ENCODE data around the gene CCDC88C.

The CCDC88C gene

DNA sequence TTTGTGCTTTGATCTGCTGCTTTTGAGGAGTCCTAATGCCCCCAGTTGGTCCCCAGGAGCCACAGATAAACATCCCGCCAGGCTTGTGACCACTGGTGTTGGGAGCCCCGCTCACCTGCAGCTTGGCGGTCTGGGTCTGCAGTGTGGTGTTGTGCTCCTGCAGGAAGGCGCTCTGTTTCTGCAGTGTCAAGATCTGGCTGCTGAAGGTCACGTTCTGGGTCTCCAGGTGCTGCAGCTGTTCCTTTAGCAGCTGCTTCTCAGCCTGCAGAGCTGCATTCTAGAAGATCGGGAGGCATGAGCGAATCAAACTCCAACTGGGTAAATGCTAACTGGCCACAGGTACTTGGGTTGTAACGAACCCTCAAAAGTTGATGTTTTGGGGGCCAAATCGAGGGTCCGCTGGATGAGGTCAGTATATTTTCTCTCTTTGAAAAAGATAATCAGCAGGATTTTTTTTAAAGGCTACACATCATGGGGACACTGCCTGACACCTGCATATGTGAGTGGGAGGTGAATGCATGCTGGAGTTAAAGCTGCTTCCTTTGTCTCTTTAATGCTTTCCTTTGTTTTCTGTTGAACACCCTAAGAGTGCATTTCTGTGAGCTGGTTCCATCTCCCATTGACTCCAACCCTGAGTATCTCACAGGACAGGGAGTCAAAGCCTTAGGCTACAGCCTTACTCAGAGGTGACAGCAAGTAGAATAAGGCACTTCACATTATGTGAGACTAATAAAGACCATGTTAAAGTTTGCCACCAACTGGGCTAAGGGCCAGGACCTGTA is 111.8 kb downstream of the CCDC88C start:
- no peak for DNase-seq

DNA sequence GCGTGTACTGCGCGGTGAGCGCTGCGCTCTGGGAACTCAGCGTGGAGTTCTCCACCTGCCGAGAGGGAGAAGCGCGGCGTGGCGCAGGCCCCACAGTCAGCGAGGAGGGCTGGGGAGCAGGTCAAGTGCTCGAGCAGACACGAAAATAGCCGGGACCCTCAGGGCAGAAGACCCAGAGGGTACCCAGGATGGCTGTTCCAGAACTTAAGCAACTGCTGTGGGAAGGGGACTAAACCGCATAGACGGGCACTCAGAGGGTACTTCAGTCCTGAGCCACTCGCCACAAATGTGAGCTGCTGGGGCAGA is 113.7 kb downstream of the CCDC88C start:
- DNase-seq, result no peak

DNA sequence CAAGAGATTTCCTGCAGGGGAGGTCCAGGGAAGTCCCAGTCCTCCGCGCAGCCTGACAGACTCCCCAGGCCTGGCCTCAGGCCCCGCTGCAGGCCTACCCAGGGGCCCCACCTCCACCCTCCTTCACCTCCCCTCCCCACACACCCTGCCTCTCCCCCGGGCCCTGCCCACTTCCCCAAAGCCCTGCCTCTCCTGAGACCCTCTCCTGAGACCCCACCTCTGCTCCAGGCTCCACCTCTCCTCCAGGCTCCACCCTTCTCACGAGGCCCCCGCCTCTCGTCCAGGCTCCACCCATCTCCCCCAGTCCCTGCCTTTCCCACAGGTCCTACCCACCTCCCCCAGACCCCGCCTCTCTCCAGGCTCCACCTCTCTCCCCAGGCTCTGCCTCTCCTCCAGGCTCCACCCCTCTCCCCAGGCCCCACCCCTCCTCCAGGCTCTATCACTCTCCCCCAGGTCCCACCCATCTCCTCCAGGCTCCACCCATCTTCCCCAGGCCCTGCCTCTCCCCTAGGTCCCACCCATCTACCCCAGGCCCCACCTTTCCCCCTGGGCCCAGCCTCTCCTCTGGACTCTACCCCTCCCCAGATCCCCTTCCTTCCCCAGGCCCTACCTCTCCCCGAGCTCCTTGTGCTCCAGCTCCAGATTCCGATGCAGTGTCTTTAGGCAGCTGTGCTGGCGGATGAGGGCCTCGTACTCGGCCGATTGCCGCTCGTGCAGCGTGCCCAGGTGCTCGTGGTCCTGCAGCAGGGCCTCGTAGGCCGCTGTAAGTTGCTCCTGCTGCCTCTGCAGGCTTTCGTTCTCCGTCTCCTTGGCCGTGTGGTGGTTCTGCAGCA is 114.3 kb downstream of the CCDC88C start:
- DNase-seq, result peak; percentile 34

DNA sequence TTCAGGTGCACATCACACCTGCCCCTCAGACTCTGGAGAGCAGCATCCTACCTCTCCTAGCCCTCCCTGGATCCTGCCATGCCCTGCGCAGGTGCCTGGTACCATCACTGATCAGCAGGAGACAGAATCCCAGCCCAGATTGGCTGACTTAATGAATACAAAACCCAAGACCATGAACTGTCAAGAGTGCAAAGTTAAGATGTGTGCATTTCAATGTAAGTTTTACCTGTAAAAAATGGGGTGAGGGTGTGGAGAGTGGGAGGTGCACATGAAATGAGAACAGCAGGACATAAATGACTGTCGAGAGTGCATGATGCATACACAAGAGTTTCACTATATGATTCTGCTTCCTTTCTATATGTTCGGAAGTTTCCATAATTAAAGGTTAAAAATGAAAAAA is 115.2 kb downstream of the CCDC88C start:
- no peak for DNase-seq

DNA sequence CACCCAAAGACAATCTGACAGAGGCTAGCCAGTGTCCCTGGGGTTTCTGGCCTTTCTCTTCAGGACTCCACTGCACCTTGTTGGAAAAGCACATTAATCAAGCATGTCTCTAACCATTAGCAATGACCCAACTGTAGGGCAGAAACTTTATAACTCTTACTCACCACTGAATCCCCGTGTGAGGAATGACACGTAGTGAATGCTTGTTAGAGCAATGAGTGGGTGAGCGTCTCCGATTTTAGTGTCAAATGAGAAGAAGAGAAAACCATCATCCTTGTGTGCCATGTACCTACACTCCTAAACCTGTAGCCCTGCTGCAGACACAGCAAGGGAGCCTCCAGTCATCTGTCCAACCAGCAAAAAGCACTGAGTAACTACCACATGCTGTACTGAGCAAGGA is 116.7 kb downstream of the CCDC88C start:
- DNase-seq, result no peak

DNA sequence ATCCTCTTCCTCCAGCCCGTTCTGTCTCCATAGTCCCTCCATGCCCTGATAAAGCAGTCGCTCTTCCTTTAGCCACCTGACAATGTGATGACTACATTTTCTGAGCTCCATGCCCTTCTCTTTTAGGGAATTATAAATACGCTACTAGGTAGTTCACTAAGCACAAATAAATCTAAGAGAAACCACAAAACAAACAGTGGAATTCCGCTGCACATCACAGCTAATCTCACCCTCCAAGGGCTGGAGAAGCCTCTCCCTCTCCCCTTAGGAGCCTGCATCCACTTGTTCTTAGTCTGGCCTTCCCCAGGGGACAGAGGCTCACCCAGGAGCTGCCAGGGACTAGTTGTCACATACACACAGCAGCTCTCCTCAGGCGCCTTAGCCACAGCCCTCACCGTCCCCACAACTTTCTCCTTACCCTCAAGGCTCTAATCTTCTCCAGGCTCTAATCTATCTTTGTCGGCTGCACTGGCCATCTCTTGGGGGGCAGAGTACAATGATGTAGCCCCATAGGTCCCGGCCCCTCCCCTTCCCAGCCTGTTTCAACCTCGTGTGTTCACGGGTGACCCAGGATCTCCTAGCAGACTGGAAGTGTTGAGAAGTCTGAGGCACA is 117.2 kb downstream of the CCDC88C start:
- no peak for DNase-seq

DNA sequence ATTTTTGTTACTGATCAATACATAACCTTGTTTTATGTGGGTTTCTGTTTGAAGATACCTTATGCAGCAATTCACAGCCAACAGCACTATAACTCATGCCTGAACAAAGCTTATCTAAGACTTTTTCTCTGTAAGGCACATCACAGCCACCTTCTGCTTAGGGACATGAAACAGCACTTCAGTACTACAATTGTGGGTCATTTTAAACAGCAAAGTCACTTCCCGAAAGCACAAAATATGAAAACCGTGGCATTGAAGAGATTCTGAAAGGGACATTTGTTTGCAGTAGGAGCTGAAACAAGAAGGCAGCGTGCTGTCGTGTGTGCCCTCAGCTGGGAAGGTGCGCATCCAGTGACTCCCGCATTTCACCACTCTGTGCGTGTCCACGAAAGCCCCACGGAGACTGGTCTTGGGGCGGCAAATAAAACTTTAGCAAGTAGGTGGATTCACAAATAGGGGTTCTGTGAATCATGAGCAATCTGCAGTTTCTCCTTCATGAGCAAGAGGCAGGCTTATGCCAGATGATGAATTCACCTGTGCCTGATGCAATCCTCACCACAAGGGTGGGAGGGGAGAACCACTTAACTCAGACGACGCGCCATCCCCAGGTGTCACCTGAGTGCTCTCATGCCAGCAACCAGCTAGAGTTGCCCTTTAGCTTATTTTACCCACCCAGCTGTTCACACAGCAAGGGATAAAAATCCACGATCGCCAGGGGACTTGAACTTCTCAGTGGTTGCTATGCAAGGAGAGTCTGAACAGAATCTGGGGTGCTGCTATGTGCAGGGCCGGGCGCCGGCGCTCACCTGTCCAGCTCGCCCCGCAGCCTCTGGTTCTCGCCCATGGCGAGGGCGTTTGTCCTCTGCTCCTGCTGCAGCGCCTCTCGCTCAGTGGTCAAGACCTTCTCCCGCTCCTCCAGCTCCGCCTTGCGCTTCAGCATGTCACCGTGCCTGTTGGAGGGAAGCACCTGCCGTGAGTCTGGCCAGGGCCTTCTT is 118.2 kb downstream of the CCDC88C start:
- DNase-seq, result no peak

DNA sequence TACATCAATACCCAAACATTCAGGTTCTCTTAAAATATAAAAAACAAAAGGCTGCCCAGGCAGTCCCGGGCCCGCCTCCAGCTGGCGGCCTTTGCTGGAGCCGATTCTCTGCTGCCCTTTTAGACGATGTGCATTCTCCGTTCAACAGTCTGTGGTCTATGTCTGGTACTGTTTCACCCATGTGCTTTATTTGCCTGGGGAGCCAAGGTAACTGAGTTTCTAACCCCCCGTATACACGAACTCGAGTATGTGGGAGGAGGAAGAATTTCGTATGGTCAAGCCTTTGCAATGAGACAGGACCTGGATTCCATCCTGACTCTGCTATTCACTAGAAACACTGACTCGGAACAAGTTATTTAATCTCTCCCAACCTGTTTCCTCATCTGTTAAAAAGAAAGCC is 119.0 kb downstream of the CCDC88C start:
- no peak for DNase-seq

DNA sequence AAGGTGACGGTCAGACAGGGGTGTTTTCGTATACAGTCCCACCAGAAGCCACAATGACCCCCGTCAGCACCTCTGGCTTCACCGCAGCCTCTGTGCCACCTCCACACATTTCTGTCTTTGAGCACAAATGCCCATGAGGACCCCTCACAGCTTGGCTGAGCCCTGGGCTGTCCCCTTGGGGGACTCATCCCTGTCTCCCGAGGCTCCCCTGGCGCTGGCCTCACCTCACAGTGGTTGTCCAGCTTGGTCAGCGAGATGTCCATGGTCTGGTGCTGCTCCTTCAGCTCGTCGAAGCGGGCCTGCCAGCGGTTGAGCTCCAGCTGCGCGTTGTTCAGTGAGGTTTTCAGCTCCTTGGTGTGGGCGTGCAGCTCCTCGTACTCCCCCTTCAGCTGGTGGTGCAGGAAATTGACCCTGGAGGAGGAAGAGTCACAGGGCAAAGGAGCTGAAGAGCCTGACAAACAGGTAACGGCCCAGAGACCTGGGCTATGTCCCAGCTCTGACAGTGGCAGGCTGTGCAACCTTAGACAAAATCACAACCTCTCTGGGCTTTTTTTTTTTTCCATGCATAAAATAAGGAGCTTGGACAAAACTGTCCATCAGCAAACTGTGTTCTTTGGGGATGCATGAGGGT is 120.4 kb downstream of the CCDC88C start:
- DNase-seq, result no peak

DNA sequence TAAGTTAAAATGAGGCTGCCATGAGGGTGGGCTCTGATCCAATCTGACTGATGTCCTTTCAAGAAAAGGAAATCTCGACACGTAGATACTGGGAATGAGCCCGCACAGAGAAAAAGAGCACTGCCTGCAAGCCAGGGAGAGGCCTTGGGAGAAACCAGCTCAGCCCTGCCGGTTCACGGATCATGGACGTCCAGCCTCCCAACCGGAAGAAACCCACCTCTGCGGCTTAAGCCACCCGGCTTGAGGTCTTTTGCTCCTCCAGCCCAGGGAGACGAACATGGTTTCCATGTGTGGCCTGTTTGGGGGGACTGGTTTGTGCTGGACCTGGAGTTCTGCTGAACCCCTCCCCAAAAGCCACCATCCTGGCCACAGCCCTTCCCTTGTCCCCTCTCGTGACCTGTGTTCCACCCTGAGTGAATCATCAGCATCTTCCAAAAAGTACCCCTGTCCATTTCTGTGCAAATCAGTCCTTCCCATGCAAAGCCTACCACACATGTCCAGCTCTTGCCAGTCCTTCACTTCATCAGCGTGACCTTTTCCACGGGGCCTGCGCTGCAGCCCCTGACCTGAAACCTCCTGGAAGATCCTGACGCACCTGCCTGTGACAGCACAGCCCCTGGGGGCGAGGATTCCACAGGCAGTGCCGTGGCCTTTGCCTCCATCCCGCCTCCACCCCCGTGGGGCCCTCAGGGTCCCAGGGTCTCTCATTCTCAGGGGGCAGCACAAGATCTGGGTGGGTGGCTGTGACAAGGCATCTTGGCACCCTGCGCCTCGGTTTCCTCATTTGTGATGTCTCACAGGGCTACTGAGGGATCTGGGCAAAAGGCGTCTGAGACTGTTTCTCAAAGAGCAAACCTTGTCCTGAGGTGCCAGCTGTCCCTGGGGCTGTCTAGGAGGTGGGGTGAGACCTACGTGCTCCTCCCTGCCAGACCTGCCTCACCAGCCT is 121.5 kb downstream of the CCDC88C start:
- no peak for DNase-seq

DNA sequence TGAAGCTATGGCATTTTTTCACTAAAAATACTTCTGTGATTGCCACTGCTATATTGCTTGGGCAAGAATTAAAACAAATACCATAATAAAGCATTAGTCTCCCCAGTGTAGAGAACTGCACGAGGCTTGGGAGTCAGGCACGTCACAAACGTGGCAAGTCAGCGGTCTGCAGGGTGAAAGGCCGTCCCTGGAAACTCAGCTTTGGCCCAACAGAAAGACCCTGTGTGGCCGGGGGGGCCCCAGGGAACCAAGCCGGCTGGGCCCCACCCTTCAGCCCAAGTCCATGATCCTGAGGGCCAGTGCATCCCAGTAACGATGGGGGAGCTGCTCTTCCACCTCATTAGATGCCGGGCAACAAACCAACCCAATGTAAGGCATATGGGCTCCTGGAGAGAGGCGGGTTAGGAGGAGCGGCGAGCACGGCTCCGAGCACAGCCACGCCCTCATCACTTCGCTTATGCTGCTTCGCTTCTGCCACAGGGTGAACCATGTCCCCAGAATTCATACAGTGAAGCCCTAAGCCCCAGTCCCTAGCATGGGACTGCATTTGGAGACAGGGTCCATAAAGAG is 122.3 kb downstream of the CCDC88C start:
- DNase-seq, result no peak

DNA sequence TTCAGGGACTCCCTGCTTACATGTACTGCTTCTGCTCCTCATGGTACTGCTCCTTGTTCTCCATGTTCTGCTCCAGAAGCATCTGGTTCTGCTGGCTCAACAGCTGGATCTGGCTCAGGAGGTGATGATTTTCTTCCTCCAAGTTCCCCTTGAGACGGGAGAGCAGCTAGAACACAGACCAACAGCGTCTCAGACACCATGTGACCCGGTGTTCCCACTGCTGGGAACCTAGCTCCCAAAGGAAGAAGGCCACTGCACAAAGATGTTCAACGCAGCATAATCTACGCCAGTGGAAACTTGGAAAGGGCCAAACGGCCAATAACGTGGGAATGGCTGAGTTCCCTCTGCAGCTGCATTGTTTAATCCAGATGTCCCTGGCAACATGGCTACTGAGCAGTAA is 123.5 kb downstream of the CCDC88C start:
- no peak for DNase-seq

DNA sequence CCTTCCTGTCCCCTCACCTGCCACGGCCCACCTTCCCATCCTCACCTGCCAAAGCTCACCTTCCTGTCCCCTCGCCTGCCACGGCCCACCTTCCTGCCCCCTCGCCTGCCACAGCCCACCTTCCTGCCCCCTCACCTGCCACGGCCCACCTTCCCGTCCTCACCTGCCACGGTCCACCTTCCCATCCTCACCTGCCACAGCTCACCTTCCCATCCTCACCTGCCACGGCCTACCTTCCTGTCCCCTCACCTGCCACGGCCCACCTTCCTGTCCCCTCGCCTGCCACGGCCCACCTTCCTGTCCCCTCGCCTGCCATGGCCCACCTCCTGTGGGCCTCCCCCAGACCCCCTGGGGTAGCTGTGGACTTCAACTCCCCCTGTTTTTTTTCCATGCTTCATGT is 124.3 kb downstream of the CCDC88C start:
- no peak for DNase-seq

DNA sequence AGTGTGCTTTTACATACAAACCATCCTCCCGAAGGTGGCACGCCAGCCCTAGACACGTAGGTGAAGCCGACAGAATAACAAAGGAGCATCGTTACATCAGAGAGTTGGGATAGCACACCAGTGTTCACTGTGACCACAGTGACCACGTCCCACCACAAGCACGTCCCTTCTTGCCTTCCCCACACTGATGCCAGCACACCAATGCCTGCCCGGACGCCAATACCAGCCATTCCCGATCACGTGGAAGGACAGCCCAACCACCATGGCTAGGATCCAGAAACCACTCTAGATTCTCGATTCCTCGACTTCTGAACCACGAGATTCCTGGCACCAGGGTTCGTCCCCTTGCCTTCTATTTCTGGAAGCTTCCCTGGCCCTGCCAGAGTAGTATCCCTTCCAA is 125.1 kb downstream of the CCDC88C start:
- DNase-seq, result no peak

DNA sequence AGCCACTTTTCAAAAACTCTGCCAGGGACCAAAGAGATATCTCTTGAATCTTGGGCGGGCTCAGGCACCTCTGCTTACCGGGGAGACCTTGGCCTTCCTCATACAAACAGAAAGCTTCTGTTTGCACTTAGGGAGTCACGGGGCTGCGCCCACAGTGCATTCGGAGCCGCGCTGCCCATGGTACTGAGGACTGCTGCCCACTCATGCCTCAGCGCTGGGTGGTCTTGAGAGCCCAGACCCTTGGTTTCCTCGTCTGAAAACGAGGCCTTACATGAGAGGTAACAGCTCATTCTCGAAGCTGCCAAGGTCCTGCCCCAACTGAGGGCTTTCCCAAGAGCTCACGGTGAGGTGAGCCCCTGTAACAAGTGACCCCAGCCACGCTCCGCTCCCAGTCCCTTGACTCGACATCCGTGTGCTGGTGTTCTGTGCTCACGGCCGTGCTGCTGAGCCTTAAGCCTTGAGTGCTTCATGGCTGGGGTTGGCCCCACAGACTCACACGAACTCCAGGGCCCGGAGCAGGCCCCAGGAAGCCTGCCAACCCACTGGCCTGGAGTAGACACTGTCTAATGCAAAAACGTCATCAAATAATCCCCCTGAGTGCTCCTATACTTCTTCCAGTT is 125.7 kb downstream of the CCDC88C start:
- no peak for DNase-seq

DNA sequence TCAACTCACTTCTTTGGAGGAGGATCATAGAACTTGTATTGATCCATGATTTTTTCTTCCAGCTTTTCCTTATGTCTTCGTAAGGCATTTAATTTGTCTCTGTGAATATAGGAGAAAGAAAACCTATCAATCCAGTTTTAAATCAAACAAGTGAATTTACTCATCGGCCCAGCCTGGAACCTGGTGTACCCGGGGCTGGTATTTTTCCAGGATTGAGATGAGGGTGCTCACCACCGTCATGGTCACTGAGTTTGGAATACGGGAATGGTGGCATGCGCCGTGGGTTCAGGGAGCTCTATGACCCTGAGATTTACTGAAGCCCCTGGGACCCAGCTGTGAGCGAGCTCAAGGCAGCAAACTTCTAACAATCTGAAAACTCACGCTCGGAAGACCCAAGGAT is 126.6 kb downstream of the CCDC88C start:
- DNase-seq, result no peak

DNA sequence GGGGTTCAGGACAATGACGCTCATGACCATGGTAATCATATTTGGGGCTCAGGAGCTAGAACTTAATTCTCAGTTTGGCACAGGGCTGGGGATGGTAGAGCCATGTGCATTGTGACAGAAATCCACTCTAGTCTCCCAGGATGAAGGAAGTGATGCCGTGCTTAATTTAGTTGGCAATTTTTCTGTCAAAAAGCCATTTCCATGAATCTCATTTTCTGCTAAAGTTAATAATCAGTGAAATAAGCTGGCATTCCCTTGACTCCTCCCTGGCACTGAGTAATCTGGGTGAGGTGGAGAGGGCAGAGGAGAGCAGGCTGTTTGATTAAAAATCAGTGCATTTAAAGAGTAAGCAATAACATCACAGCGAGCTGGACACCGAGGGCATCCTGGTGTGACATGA is 128.2 kb downstream of the CCDC88C start:
- no peak for DNase-seq

DNA sequence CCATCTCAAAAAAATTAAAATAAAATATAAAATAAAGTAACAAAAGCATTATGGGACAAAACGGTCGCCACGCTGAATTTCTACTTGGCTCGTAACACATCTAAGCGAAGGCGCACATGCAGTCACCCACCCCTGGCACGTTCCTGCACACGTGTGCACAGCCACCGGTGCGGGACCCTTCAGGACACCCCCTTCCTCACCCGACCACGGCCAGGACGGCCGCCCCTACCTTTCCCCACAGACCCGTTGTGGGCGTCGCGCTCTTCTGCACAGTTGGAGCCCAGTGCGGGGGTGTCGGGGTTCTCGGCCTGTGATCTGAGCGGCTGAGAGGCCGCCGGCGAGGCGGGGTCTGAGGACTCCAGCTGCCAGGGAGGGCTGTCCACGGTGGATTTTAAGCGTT is 128.7 kb downstream of the CCDC88C start:
- no peak for DNase-seq

DNA sequence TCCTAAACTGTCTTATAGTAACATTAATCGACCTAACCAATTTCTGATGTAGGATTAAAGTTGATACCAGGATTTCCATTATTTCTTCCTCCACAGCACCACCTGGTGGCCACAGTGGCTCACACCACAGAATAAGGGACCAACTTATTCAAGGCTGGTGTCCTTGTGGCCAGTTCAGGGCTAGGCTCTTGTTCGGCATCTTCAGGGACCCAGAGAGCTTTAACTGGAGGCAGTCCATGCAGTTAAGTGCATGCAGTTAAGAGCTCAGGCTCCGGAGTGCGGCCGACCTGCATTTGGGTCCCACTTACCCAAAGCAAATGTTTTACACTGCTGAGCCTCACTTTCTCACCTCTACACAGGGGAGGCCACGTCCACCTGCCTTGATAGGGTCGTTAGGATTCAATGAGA is 131.1 kb downstream of the CCDC88C start:
- peak; percentile 60 for DNase-seq

DNA sequence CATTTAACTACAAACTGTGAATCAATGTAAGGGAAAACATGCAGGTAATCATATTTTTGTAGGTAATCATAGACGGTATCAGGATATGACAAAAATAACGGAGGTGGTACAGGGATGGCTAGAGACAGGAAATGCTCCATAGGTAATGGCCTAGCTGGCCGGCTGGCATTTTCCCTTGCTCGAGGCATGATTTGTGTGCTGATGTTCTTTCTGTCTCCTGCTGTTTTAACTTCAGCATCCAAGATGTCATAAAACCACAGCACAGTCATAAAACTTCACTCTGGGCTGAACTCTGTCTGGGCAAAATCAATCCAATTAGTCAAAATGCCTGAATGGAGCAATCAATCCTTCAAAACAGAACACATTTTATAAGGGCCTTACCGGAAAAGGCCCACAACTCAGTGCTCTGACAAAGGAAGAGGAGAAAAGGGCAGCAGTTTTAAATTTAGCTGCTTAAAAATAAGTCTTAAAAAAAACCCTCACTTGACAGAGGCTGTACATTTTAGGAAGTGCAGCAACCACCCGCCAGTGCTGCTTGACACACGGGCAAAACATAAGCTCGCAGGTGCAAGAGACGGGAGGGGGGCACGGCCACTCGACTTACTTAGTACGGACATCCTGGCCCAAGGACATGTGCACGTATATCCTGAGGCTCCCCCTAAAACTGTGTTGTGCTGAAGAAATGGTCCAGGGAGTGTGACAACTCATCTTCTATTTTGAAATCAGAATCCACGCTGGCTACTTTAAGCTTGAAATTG is 132.7 kb downstream of the CCDC88C start:
- no peak for DNase-seq
